NCI-H128 (cell line): ENCODE results near the gene NCK1.

Experiments
- DNase-seq: peaks from one replicate; lab custom pipeline; 2025; ENCODE audit not compliant: unreplicated experiment; lab: John Stamatoyannopoulos, UW

The NCK1 gene

DNA sequence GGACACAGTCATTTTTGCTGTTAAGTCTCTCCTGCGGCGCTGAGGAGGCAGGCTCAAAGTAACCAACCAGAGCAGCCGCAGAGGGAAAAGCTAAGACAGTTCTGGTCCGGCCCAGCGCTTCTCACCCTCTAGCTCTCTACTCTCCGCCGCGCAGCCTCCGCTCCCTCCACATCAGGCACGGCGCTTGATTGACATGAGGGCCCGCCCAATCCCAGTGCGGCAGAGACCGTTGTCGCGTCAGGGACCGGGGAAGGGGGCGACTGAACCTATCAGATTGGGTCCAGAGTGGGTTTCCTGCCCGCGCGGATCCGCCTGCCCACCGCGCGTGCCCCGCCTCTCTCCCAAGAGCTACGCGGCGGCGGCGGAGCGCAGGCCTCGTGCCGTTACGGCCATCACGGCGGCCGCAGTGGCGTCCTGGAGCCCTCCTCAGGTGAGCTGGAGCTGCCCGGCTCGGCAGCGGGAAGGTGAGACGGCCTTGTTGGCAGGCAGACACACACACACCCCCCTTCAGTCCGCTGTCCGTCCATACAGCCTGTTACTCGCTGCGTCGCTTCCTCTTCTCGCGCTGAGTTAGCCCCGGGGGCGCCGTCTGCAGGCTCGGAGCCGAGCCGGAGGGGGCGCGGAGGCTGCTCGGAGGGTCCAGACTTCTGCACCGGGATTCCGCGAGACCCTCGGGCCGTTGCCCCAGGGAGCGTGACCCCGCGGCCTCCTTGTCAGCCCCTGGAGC lies at the start of gene NCK1:
Gene NCK1 (plus strand): TSS at position 319 of the 727 bp plus-strand sequence. CDS start 65,794 bp downstream, outside the sequence.
- DNase-seq = peak; percentile 99

DNA sequence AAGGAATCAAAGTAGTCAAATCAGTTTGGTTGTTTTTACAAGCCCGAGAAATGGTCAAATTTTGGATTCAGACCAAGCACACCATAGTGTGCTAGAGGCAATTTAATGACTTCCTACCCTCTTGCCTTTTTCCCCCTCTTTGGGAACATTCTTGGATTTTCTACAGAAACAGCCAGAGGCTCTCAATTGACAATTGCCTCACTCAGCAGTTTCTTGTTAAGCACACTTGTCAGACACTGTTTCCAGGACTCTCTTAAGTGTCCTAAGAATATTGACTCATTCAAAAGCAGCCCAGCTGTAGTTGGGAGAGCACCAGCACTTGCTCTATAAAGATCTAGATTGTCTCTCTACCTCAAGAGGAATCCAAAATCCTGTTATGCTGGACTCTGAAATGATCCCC lies 44.6 kb upstream of the NCK1 start:
- no peak for DNase-seq

DNA sequence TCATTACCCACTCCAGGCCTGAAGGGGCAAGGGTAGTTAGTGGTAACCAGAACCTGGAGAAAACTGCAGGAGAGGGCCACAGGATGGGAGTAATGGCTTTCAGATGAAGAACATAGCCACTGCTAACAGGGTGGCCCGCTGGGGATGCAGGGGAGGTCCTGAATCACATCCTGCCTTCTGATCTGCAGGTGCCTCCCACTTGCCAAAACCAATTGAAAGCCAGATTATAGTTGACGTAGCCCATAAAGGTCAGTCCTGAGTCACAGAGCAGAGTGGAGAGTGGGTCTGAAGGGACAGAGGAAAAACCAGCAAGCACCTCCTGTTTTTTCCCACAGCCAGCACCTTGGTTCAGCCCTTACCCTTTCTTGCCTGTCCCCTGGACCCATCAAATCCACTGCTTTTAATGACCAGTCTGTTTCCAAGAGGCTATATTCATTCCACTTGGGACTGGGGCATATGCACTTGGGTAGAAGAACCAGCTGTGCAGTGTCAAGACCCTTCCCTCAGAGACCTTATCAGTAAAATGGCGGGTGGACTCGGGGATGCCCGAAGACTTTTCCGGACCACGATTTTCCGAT lies 43.7 kb upstream of the NCK1 start:
- no peak for DNase-seq

DNA sequence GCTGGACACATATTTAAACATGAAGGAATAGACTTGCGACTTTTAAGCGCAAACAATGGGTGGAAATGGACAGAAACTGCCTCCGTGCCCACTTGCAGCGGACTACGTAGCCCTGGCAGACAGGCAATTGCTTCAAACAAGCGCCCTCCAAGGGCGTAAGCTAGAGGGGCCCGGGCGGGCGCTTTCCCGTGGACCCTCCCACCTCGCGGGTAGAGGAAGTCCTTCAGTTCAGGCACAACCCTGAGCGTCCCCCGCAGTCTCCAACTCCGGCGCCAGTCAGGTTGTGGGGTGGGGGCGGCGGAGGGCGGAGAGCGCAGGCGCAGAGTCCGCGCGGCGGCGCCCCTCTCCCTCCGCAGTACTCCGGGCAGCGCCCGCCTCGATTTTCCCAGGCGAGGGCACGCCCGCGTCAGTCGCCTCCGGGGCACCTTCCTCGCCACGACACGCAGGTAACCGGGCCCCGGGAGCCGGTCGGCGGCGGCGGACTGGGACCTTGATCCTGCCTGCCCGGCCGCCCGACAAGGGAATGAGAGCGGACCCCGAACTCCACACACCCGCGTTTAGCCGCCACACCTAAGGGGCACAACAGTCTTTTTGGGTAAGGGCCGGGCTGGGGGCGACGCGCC lies 43.1 kb upstream of the NCK1 start, which contains the start of gene SLC35G2:
Gene SLC35G2 (plus strand): TSS at position 358 of the 623 bp plus-strand sequence. CDS start 35,335 bp downstream, outside the sequence.
- DNase-seq = peak; percentile 65

DNA sequence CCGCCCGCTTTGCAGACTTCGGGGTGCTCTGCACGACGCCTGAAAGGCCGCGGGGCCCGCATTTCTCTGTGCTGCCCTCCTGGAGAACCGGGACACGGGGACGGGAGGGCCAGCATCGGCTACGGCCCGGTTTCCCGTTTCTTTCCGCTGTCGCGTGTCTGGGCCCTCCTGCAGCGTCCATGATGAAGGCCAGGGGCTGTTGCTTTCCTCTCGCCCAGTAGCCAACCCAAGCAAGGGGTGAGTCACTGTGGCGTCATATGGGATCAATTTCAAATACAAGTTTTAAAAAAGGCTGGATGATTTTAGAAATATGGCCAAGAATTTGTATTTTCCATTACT lies 42.6 kb upstream of the NCK1 start:
- DNase-seq = no peak

DNA sequence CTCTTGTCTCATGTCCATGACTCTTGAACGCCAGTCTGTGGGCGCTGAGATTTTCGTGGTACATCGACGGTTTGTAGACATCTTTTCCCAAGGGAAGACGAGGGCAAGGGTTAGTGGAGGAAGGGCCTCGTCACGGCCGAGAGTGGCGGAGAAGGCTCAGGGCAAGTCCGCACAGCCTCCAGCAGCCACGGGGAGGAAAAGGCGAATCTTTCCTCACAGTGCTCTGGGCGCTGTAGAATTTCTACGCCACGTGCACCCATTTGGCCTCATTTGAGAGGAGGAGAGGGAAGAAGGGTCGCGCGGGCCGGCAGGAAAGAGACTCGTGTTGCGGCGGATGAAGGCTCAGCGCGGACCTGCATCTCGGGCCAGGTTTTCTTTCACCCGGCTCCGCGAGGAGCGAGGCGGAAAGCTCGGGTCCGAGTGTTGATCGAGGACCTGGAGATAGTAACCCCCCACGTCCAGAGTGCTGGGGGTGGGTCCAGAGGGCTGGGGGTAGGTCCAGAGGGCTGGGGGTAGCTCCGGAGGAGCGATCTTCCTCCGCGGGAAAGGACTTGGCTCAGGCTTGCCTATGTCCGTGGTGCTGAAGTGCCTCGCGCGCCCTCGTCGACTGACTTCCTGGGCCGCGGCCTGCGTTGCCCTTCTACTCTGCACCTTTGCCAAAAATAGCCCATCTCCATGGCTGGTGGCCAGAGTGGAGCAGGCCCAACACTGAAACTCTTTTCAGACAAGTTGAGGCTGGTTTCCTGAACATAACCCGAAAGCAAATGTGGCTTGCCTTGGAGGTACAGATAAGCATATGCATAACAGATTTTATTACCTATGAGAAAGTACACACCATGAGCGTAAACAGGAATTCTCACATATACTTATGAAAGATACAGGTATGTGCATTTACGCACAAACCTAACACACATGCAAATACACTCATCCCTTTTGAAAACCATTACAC lies 42.0 kb upstream of the NCK1 start:
- DNase-seq = no peak

DNA sequence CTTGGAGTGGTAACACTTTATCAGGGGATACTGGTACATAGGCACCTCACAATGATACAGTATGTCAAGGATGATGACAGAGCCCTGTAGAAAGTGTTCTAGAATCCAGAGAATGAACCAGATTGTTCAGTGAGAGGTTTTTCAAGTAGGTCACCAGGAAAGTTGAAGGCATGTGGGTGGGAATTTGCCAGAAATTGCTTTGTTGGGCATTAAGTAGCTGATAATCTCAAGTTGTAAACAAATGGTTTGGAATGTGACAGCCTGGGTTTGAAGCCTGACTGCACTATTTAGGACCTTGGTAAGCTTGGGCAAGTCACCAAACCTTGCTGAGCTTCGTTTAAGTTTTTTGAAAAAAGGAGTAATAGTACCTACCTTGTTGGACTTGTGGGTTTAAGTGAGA lies 30.5 kb upstream of the NCK1 start:
- no peak for DNase-seq

DNA sequence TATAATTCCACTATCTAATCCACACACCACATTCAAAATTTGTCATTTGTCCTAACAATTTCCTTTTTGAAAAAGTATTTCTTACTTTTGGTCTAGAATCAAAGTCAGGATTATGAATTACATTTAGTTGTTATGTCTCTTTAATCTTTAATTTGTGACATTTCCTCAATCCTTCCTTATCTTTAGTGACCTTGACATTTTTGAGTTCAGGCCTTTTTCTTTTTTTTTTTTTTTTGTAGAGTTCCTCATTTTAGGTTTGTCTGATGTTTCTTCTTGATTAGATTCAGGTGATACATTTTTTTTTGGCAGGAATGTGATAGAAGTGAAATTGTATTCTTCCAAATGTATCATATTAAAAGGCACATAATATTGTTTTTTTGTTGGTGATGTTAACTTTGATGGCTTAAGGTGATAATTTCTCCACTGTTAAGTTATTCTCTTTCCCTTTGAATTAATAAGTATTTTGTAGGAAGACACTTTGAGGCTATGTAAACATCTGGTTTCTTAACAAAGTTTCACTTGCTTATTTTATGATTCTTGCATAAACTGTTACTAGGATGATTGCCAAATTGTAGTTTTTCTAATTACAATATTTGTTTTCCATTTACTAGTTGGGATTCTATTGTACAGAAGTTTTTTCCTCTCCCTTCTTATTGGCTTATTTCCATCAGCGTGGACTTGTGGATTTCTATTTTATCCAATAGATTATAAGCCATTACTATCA lies 26.8 kb upstream of the NCK1 start:
- no peak for DNase-seq

DNA sequence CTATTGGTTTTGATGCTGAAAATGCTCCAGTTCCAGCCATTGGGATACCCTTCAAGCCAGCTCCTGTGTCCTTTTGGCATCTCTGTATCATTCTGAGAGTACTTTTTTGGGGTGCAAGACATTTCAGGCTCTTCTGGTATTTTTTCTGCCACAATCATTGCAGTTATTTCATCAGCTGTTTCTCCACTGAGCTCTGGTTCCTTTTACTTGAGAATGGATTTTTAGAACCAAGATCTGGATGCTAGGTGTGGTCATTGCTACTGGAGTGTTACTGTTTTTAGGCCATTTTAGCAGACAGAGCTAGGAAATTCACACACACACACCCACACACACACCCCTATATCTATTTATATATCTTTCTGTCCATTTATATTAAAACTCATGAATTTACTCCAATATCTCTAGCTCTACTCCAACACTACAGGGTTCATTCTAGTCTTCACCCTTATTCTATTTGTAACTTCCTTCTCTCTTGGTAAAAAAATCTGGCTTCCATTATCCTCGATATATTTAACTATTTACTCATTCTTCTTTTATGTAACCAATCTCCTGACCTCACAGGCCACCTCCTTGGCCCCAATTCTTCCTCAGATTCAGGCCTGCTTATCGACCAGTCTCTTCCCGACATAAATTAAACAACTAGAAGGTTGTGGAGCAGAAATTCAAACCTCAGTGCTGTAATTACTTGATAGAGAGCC lies 26.0 kb upstream of the NCK1 start:
- no peak for DNase-seq

DNA sequence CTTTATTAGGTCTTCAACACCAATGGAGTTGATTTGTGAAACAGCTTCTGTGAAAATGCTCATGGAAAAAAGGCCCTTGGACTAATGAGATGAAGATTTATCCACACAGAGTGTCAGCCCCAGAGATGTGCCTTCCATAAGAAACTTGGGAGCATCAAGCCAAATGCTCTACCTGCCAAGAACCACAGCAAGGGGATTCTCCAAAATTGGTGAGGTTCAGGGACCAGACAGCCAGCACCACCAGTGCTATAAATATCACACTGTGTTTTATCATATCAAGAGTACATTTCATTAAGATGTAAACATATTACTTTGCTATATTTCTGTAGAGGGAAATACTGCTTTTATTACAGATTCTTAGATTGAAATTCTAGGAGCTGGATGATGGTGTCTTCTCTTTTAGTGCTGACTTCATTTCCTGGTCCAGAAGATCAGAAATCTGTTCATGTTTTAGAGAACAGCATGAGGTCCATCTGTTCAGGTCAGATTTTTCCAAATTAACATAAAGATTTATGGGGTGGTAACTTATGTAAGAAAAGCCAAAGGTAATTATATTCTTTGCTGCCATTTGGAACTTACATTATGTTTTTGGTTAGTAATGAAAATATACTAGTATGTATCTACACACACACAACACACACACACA lies 25.4 kb upstream of the NCK1 start:
- no peak for DNase-seq

DNA sequence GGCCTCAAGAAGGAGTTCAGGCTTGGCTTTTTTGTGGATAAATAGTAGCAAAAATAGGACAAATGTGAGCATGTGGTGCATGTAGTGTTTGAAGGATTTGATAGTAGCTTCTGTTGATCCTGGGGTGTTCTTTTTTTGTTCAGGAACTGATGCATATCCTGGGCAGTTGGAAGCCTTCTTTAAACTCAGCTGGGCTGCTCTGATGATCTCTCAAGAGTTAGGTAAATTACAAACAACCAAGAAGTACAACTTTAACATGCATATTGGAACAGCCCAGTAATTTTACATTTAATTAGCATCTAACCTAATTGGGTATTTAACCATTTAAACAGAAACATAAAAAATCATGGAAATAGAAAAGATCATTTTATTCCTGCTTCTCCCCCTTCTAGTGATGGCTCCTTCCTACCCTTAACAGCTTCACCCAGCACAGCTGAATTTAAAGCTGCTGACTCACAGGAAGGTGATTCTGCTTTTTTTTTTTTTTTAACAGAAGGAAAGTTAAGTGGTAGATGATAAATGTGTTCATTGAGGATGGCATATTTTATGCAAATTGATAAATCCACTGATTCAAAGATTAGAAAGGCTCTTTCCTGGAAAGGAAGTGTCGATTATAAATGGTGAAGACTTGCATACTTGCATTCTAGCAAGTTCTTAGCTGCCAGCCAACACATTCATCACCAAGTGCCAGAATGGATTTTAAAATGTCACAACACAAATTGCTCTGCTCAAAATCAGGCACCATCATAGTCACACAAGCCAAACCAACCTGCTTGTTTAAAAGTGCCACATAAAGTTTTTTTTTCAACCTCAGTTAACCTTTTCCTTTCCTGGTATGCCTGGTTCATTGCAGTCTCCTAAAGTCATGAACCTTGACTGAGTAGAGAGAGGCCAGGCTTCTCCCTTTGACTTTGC lies 23.1 kb upstream of the NCK1 start:
- DNase-seq = no peak

DNA sequence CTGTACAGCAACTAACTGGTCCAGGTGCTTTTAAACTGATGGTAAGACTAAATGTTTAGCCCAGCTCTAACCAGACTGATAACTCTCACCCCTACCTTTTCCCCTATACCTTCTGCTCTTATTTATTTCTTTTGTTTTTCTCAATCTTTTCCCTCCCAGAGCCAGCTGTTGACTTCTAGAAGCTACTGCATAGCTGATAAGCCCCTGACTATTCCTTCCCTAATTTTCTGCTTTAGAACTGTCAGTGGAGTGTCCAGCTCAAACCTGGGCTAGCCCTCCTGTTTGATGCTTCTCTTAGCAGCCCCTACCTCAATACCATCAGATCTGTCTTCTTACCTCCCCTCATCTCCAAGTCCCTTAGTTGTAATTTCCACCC lies 22.5 kb upstream of the NCK1 start:
- no peak for DNase-seq

DNA sequence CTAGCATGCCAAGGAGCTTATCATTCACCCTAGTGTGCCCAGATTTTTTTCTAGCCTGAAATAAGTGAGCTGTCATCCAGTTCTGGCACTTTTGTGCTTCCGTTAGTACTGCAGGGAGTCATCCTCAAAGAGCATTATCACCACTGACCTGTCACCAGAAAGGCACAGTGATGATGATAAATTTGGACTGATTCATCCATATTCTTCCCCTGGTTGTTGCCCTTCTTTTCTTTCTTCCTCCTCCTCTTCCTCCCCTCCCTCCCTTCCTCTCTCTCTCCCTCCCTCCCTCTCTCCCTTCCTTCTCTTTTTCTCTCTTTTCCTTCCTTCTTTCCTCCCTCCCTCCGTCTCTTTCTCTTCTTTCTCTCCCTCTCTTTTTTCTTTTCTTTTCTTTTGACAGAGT lies 21.8 kb upstream of the NCK1 start:
- no peak for DNase-seq

DNA sequence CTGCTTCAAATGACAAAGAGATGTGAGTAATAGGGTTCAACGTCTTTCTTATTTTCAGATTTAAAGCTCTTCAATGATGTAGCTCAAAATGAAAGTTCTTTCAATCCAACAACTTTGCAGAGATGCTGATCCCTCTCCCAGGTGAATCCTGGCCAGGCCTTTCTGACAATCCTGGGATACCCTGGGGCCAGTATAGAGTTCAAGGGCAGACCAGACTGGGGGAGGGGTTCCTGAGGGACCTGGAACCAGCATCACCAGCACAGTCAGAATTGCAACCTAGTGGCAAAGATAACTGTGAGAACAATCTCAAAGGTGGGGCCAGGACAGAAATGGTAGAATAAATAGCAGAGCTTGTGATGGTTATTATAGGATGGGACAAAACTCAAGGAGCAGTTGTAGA lies 19.7 kb upstream of the NCK1 start:
- DNase-seq = no peak

DNA sequence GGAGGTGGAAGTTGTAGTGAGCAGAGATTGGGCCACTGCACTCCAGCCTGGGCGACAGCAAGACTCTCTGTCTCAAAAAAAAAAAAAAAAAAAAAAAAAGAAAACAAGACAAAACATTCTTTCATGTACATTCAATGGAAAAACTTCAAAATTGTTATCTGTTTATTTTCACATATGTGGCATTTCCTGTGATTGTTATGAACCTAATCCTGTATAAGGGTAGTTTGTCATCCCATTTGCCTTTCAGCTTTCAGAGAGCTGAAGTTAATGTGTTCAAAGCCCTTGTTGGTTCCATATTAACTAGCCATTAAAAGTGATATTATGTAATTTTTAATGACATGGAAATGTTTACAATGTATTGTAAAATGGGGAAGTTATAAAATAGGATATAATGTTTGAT lies 17.3 kb upstream of the NCK1 start:
- DNase-seq = no peak

DNA sequence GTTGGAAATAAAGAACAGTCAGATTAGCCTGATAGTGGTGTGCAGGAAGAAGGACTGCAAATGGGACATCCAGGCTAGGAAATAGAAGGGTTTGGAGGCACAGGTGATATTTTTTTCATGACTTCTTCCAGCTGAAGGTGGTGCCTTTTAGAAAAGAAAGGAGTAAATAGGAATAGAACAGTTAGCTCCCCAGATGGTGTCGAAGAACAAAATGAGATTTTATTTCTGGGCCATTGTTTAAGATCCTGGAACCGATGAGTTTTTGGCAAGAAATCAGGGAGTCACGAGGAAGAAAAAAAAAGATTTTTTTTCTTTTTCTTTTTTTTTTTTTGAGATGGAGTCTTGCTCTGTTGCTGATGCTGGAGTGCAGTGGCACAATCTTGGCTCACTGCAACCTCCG lies 9.8 kb upstream of the NCK1 start:
- no peak for DNase-seq

DNA sequence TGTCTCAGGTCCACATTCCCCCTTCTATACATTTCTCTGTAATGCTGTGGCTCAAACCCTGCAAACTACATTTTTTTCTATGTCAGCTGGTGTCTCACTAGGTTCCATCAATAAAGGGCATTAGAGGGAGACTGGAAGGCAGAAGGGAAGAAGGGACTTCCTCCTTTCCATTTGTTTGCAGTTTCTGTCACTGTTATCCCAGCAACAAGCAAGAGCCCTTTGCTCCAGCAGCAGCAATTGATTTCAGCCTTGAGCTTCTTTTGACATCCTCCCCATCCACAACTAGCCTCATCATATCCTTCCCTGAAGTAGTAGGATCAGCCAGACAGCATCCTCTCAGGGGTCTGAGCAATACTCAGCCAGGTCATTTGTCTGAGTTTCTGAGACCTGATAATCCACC lies 5.3 kb upstream of the NCK1 start:
- no peak for DNase-seq

DNA sequence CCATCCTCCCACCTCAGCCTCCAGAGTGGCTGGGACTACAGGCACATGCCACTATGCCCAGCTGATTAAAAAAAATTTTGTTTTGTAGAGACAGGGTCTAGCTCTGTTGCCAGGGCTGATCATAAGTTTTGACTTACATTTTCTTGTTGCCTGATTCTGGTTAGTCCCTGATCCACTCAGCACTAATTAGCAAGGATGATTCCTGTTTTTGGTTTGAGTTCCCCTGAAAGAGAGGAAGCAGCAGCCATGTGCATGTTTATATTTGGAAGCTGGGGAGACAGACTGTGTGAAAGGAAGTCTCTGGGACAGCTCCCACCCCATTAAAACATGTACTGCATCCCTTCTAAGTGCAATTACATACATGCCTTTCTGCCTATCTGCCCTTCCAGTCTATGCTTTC lies 3.6 kb upstream of the NCK1 start:
- DNase-seq = no peak

DNA sequence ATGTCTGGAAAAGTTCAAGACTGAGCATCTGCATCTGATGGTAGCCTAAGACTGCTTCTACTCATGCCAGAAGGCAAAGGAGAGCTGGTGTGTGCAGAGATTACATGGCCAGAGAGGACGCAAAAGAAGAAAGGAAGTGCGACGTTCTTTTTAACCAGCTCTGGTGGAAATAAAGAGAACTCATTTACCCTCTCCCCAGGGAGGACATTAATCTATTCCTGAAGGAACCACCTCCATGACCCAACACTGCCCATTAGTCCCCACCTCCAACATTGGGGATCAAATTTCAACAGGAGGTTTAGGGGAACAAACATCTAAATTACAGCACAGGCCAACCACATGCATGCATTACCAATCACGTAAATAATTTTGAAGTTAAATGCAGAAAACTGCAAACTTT lies 1.5 kb upstream of the NCK1 start:
- DNase-seq = no peak
